NCI-H345 treated with DMSO at 0.1 percent for 48 hours (cell line): ENCODE results near the gene PSMC3.

Experiments
- DNase-seq: peaks from one replicate; lab custom pipeline; 2025; ENCODE audit not compliant: unreplicated experiment; lab: John Stamatoyannopoulos, UW

The PSMC3 gene

GRCh38 chr11:47443028-47443700 lies 16.9 kb upstream of the PSMC3 start:
- DNase-seq = peak; percentile 24

DNA sequence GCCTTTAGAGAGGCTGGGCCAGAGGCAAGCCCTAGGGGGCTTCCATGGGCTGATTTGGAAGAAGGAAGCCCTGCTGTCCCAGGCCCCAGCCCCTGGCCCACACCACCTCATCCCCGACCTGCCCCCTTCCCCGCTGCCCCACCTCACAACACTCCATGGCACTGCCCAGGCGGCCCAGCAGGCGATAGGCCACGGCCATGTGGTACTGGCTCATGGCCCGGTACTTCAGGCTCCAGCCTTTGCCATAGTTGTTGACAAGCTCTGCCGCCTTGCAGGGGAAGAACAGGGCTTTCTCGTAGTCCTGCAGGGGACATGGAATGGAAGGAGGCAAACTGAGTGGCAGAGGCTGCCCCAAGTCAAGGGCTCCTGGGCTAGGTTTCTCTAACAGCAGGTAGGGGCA lies 16.3 kb upstream of the PSMC3 start:
- DNase-seq = no peak

DNA sequence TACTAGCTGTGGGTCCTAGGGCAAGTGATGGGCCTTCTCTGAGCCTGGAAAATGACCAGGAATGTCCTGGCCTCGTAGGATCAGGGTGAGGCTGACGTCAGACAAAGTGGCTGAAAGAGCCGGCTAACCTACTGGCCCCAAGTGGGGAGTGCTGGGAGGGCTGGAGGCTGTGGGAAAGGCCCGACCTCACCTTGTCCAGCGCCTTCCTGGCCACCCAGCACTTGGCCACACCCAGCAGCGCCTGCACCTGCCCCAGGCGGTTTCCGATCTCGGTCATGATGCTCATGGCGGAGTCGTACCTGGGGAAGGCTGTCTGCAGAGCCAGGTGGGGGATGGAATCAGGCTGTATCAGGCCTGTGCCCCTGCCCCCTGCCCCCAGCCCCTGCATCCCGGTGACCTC lies 15.2 kb upstream of the PSMC3 start:
- no peak for DNase-seq

- no peak for DNase-seq
Measured at GRCh38 chr11:47440054-47440476, 13.8 kb upstream of the PSMC3 start.

DNA sequence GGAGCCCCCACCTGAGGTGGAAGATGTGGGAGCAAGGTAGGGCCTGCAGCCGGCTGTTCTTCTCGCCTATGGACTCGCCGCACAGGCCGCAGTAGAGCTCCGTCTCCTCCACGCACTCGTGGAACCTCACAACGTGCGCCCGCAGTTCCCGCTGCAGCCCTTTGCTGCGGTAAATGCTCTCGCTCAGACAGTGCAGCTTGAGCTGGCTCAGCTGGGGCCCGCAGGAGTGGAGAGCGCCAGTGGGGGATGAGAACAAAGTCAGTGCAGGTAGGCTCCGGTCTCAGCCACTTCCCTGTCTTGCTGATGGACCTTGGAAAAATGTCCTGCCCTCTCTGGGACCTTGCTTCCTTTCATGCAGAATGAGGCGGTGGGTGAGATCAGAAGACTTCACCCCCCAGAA lies 12.5 kb upstream of the PSMC3 start:
- no peak for DNase-seq

DNA sequence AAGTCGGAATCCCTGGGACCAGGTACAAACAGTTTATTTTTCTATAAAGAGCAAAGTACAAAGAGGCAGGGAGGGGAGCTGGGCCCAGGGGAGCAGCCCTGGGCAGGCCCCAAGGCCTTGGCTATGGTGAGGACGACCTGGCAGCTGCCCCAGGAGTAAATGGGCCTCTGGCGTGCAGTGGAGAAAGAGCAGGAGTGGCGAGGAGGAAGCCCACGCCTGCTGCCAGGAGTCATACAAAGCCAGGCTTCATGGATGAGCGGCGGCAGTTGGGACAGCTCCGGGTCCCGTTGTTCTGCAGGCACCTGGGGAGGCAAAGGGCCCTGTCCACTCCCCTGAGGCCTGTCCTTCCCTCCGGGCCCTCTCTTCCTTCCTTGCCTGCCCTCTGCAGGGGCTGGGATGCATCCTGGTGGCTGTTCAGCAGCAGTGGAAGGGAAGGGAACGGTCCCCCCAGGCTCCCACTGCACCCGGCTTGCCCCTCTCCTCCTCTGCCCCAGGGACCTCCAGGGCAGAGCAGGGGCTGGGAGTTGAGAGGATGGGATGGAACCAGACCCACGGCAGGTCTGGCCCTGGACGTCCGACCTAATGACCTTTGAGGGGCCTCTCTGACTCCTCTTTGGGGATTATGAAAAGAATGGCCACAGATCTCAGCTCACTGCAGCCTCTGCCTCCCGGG lies 11.6 kb upstream of the PSMC3 start:
- no peak for DNase-seq

- no peak for DNase-seq
Measured at GRCh38 chr11:47437218-47437745, 11.0 kb upstream of the PSMC3 start.

GRCh38 chr11:47436726-47437125 lies 10.5 kb upstream of the PSMC3 start:
- no peak for DNase-seq

DNA sequence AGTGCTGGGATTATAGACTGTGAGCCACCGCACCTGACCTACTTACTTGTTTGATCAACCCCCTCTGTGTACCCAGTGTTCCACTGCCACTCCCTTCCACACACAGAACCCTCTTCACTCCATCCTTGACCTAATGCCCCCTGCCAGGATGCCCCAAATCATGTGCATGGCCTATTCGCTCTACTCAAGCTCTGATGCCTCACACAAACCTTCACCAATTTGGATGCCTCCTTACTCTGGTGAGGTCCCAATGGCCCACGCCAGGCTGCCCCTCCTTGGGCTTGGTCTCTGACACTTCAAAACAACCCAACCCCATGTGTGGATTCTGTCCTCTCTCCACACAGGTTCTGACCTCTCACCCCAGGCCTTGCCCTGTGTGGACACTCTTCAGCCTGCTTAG lies 9.4 kb upstream of the PSMC3 start:
- DNase-seq = no peak

DNA sequence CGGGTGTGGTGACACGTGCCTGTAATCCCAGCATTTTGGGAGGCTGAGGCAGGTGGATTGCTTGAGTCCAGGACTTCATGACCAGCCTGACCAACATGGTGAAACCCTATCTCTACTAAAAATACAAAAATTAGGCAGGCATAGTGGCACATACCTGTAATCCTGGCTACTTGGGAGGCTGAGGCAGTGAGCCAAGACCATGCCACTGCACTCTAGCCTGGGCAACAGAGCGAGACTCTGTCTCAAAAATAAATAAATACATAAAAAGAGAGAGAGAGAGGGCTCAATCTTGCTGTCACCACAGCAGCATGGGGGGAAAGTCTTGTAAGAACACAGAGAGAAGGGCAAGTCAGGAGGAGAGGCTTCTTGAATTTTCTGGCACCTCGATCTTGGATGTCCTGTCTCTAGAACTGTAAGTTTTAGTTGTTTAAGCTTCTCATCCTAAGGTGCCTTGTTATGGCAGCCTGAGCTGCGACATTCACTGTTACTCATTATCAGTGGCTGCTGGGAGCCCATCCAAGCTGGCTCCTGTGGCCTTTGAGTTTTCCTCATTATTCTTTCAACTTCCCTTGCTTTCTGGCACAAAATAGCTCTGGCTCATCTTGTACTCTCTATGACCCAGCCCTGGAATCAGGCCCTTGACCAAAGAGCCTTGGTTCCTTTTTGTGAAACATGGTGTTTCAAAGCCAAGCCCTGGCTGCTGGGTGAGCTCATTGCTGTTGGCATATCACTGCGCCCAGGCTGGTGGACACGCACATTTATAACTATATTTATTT lies 8.0 kb upstream of the PSMC3 start:
- DNase-seq = no peak

GRCh38 chr11:47433157-47433556 lies 6.9 kb upstream of the PSMC3 start:
- DNase-seq = no peak

GRCh38 chr11:47431356-47432083 lies 5.3 kb upstream of the PSMC3 start:
- no peak for DNase-seq

GRCh38 chr11:47430524-47430923 lies 4.3 kb upstream of the PSMC3 start:
- DNase-seq = no peak

DNA sequence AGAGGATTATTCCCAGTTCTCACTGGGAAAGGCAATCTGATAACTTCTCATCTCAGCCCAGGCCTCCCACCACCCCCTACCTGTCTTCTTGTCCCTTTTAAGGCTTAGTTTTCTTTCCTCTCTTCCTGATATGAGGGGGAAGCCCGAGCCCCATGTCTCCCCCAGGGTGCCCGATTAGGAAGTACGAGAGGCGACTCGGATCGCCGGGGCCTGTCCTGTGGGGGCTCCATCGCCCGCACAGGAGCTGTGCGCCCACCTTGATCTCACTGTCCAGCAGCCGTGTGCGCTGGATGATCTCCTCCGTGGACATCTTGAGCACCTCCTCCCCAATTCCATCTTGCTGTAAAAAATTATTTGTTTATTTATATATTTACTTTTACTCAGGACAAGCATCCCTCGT lies 628 bp downstream of the PSMC3 start:
- DNase-seq = no peak

DNA sequence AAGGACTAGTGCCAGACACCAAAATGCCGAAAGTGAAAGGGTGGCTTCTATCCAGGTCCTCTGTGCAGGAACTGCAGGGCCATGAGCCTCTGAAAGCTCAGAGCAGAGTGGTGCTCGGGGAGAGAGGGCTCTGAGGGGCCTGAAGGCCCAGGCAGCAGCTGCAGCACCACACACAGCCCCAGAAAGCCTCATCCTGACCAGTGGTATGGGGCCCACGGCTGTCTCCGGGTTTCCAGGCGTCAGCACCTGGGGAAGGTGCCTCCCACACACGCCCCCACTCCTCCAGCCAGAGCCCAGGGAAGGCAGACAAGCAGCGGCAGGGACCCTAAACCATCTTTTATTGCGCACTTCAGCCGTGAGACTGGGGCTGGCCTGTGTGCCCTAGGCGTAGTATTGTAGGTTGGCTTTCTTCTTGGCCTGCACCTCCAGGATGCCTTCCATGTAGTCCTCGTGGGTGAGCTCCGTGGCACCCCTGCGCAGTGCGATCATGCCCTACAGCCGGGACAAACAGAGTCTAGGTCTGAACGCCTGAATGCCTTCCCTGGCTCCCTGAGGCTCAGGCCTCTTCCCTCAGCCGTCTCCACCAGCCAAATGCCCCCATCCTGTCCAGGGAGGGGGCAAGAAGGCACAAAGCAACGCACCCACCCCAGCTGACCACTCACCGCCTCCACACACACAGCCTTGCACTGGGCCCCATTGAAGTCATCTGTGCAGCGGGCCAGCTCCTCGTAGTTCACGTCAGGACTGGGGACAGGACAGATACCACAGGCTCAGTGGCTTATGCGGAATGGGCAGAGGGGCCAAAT lies 7.6 kb downstream of the PSMC3 start:
- DNase-seq = no peak

- no peak for DNase-seq
Measured at GRCh38 chr11:47417712-47418111, 8.5 kb downstream of the PSMC3 start.

- no peak for DNase-seq
Measured at GRCh38 chr11:47415949-47416472, 10.2 kb downstream of the PSMC3 start.

DNA sequence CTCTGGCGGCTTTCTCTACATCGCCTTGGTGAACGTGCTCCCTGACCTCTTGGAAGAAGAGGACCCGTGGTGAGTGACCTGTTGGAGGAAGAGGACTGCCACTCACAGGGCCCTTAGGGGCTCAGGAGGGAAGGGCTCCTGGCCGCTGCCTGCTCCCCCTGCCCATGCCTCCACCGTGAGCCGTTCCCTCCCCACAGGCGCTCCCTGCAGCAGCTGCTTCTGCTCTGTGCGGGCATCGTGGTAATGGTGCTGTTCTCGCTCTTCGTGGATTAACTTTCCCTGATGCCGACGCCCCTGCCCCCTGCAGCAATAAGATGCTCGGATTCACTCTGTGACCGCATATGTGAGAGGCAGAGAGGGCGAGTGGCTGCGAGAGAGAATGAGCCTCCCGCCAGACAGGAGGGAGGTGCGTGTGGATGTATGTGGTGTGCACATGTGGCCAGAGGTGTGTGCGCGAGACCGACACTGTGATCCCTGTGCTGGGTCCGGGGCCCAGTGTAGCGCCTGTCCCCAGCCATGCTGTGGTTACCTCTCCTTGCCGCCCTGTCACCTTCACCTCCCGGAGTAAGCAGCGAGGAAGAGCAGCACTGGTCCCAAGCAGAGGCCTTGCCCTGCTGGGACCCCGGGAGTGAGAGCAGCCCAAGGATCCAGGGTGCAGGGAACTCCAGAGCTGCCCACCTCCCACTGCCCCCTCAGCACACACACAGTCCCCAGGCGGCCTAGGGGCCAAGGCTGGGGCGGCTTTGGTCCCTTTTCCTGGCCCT lies 11.0 kb downstream of the PSMC3 start:
- no peak for DNase-seq

GRCh38 chr11:47414685-47415070 lies 11.6 kb downstream of the PSMC3 start:
- no peak for DNase-seq
